Right cardiac atrium (tissue), 5 donors: ENCODE results near the gene RNF121. TPM values are rescaled to one million over a fixed set of nuclear protein-coding genes. Genes with fewer than 3 reads are reported as not detected.

Source experiments
- ATAC-seq, 2 donors: fragments of 200-7000 bp; cut with Tn5 transposase; one replicate each; pipeline versions ENCODE4 v1.8.0 to v1.9.1; 2020; ENCODE audit warnings: moderate library complexity in 2 of 2, mild to moderate bottlenecking in 1 of 2
- DNase-seq, 3 donors: peaks; one replicate each; pipeline ENCODE4 v3.0.0-alpha.2; 2020
- H3K27ac ChIP-seq: one replicate; pipeline ENCODE4 v1.5.1; 2013; ENCODE audit warnings: mild to moderate bottlenecking, low read length, control low read depth, moderate library complexity
- H3K27me3 ChIP-seq: one replicate; pipeline ENCODE4 v1.6.1; 2013; ENCODE audit not compliant: control insufficient read depth, insufficient read depth
- H3K4me1 ChIP-seq: one replicate; pipeline ENCODE4 v1.6.1; 2013; ENCODE audit warnings: low read length; ENCODE audit not compliant: control insufficient read depth, insufficient read depth
- H3K4me3 ChIP-seq: one replicate; pipeline ENCODE4 v1.5.1; 2013; ENCODE audit warnings: low read length, control low read depth
- H3K9me3 ChIP-seq: one replicate; pipeline ENCODE4 v1.6.1; 2013; ENCODE audit warnings: low read length; ENCODE audit not compliant: control insufficient read depth
- whole genome bisulfite sequencing: extraction: QIAGEN DNeasy Blood & Tissue Kit; methylation state at CpG from one replicate; pipeline ENCODE4 v1.1.7; 2013; 5-methylcytosine and 5-hydroxymethylcytosine counted together
- intact Hi-C, 4 donors: fragments of 100-400 bp; cut with DNase I; formaldehyde crosslinking; loops; one replicate each; pipeline versions ENCODE4 v1.11.0 to v1.14.0; 2022 to 2023
- polyA plus RNA-seq: library from polyadenylated mRNA; stranded (reverse); fragments of 200-250 nt; gene quantifications from one replicate; pipeline ENCODE4 v1.2.3, GENCODE V29; 2013
- total RNA-seq, 4 donors: library from RNA; stranded (reverse); fragmentation: NEBNext Ultra II Directional; extraction: Animal tissue kit (Norgen Biotek cat#: 25700); gene quantifications; one replicate each; pipeline ENCODE4 v1.2.1, GENCODE V29; 2021
- donor health status: healthy with polysubstance abuse.
- donor health status: DM: no; HTN: yes; CAD: no.
- donor health status: DM: no; HTN: no; CAD: no.
- donor health status: DM: no; HTN: yes; CAD: no; lungs with severe emphysema.
- donor health status: DM: yes; HTN: yes; CAD: no.

Gene RNF121
- total and polyA plus RNA-seq, 5 donors: 12.2 to 26.8 (median 21.8) TPM

GRCh38 chr11:71991494-71991893 lies 62.6 kb downstream of the RNF121 start:
- no peak for ATAC-seq

GRCh38 chr11:71992136-71992730 lies 63.4 kb downstream of the RNF121 start:
- Histone ChIP-seq H3K4me1 (no peaks in the 10 kb centered on the region), H3K4me3 (no peak overlapping the region), H3K27me3 (no peaks in the 10 kb centered on the region), H3K9me3 (no peaks in the 10 kb centered on the region), H3K27ac (no peak overlapping the region)
- ATAC-seq: no peak
- DNase-seq: no peak
- WGBS: 83% methylated on average over 3 of the region's 3 CpGs
- intact Hi-C loops: no loop called here

More at GRCh38 chr11:71991494-71991893, 62.6 kb downstream of the RNF121 start:
- no peaks in the 10 kb centered on the region for H3K9me3 ChIP-seq
- H3K27ac ChIP-seq: no peak overlapping the region
- H3K27me3 ChIP-seq: no peaks in the 10 kb centered on the region
- 87% methylated on average over 3 of the region's 3 CpGs for WGBS
- intact Hi-C loops: no loop called here
- DNase-seq: no peak
- no peaks in the 10 kb centered on the region for H3K4me1 ChIP-seq
- no peak overlapping the region for H3K4me3 ChIP-seq

- peaks cover 4% of the 10 kb centered on the region for H3K4me1 ChIP-seq
- 76% methylated on average over 3 of the region's 3 CpGs for WGBS
- intact Hi-C loops: no loop called here
Observed at GRCh38 chr11:71994786-71995185, 65.9 kb downstream of the RNF121 start.

GRCh38 chr11:71995726-71996291 lies 67.0 kb downstream of the RNF121 start:
- ATAC-seq (no peak), DNase-seq (no peak)
- Histone ChIP-seq H3K9me3 (no peaks in the 10 kb centered on the region), H3K27me3 (no peaks in the 10 kb centered on the region), H3K4me1 (peaks cover 4% of the 10 kb centered on the region), H3K4me3 (no peak overlapping the region), H3K27ac (no peak overlapping the region)
- intact Hi-C loops: no loop called here
- WGBS: 73% methylated on average over 3 of the region's 3 CpGs

More at GRCh38 chr11:71994786-71995185, 65.9 kb downstream of the RNF121 start:
- H3K27me3 ChIP-seq: no peaks in the 10 kb centered on the region
- no peak for ATAC-seq
- no peak for DNase-seq
- no peaks in the 10 kb centered on the region for H3K9me3 ChIP-seq
- H3K27ac ChIP-seq: no peak overlapping the region
- H3K4me3 ChIP-seq: no peak overlapping the region

GRCh38 chr11:71996517-71996916 lies 67.7 kb downstream of the RNF121 start:
- H3K4me1 ChIP-seq: peaks cover 4% of the 10 kb centered on the region

GRCh38 chr11:71996946-71997345 lies 68.1 kb downstream of the RNF121 start:
- intact Hi-C loops: no loop called here
- DNase-seq (peak; percentile 71 to 88 (median 86)), ATAC-seq (peak; percentile 38 to 48)
- no peaks in the 10 kb centered on the region for H3K27me3 ChIP-seq
- no peaks in the 10 kb centered on the region for H3K9me3 ChIP-seq
- WGBS: 56% methylated on average over 8 of the region's 8 CpGs
- H3K4me3 ChIP-seq: no peak overlapping the region
- H3K4me1 ChIP-seq: peaks cover 4% of the 10 kb centered on the region
- peak overlapping the region; percentile 11 for H3K27ac ChIP-seq

More at GRCh38 chr11:71996517-71996916, 67.7 kb downstream of the RNF121 start:
- intact Hi-C loops: no loop called here
- Histone ChIP-seq H3K9me3 (no peaks in the 10 kb centered on the region), H3K27ac (no peak overlapping the region), H3K27me3 (no peaks in the 10 kb centered on the region), H3K4me3 (no peak overlapping the region)
- 95% methylated on average over 4 of the region's 4 CpGs for WGBS
- DNase-seq: no peak
- ATAC-seq: peak in 1 of 2 donors; percentile 2

- Histone ChIP-seq H3K4me3 (no peak overlapping the region), H3K9me3 (no peaks in the 10 kb centered on the region), H3K27me3 (no peaks in the 10 kb centered on the region), H3K4me1 (peaks cover 4% of the 10 kb centered on the region), H3K27ac (peak overlapping the region; percentile 11)
- DNase-seq: no peak
- 93% methylated on average over 3 of the region's 3 CpGs for WGBS
- intact Hi-C loops: no loop called here
- ATAC-seq: no peak
Observed at GRCh38 chr11:71997594-71997993, 68.7 kb downstream of the RNF121 start.

- DNase-seq: no peak
- Histone ChIP-seq H3K4me3 (no peak overlapping the region), H3K4me1 (peaks cover 4% of the 10 kb centered on the region), H3K27ac (no peak overlapping the region), H3K9me3 (no peaks in the 10 kb centered on the region), H3K27me3 (no peaks in the 10 kb centered on the region)
- intact Hi-C loops: no loop called here
- no peak for ATAC-seq
- WGBS: 92% methylated on average over 2 of the region's 2 CpGs
Observed at GRCh38 chr11:71998061-71998460, 69.2 kb downstream of the RNF121 start.

GRCh38 chr11:71998649-71999310 lies 69.9 kb downstream of the RNF121 start, which contains the start of gene IL18BP:
Gene IL18BP, plus strand, starts transcription at chr11:71998909. Its CDS starts 1,076 bp downstream, at chr11:71999985.
- H3K27ac ChIP-seq: peak within 1 kb of the TSS; percentile 23
- H3K27me3 ChIP-seq: no peaks in the 10 kb centered on the region
- DNase-seq (peak; percentile 48 to 72 (median 68)), ATAC-seq (peak; percentile 5 to 49)
- intact Hi-C loops: no loop called here
- H3K4me1 ChIP-seq: peaks cover 4% of the 10 kb centered on the region
- 72% methylated on average over 11 of the region's 11 CpGs for WGBS
- H3K4me3 ChIP-seq: no peak within 1 kb of the TSS
- H3K9me3 ChIP-seq: no peaks in the 10 kb centered on the region

GRCh38 chr11:71999362-71999761 lies 70.5 kb downstream of the RNF121 start:
- Histone ChIP-seq H3K4me1 (peaks cover 4% of the 10 kb centered on the region), H3K9me3 (no peaks in the 10 kb centered on the region), H3K27me3 (no peaks in the 10 kb centered on the region), H3K27ac (peak overlapping the region; percentile 23), H3K4me3 (no peak overlapping the region)
- WGBS: 18% methylated on average over 2 of the region's 2 CpGs
- DNase-seq (peak in 2 of 3 donors; percentile 51 to 79), ATAC-seq (peak; percentile 50 to 59)
- intact Hi-C loops: no loop called here

GRCh38 chr11:71999798-72000197 lies 71.0 kb downstream of the RNF121 start:
- H3K27ac ChIP-seq: peak overlapping the region; percentile 23
- no peak for ATAC-seq
- 62% methylated on average over 8 of the region's 8 CpGs for WGBS
- intact Hi-C loops: no loop called here
- peaks cover 4% of the 10 kb centered on the region for H3K4me1 ChIP-seq
- H3K4me3 ChIP-seq: no peak overlapping the region
- no peaks in the 10 kb centered on the region for H3K9me3 ChIP-seq
- DNase-seq: no peak
- no peaks in the 10 kb centered on the region for H3K27me3 ChIP-seq
